DOHH2 (cell line): ENCODE measurements around the gene IGSF9B.

Experiments used
- CTCF ChIP-seq: fragments of 200-600 bp; sonication (generic); IDR thresholded peaks from one replicate; pipeline ENCODE4 v1.5.1; 2014; ENCODE audit warnings: antibody characterized with exemption, mild to moderate bottlenecking, low read depth, low read length; ENCODE audit not compliant: poor library complexity, severe bottlenecking
- EZH2phosphoT487 ChIP-seq: fragments of 200-600 bp; sonication (generic); IDR thresholded peaks from 2 replicates; pipeline ENCODE4 v1.6.1; 2017; ENCODE audit warnings: borderline replicate concordance, mild to moderate bottlenecking, antibody characterized with exemption, low read length, moderate library complexity, mixed read lengths

- TF ChIP-seq CTCF, result no peak
- no peak for TF ChIP-seq EZH2phosphoT487
Observed at GRCh38 chr11:133906746-133907145, 50.0 kb downstream of the IGSF9B start.
